Left lobe of liver (tissue), 2 donors: ENCODE measurements around the gene RUFY1. TPM values are rescaled to one million over a fixed set of nuclear protein-coding genes. Genes with fewer than 3 reads are reported as not detected.
A peak's percentile ranks its signal among the peaks of the same experiment; 100 is the strongest.
"Not testable (repeated sequence)": the region's sequence is repeated elsewhere in the genome, so short reads cannot be mapped to it uniquely, and the experiment has no call there.

Experiments used
- ATAC-seq: fragments of 200-7000 bp; cut with Tn5 transposase; one replicate; pipeline ENCODE4 v1.9.1; 2020; ENCODE audit warnings: mild to moderate bottlenecking, moderate library complexity
- DNase-seq: peaks from one replicate; pipeline ENCODE4 v3.0.0-alpha.2; 2020; ENCODE audit warnings: low spot score
- total RNA-seq: library from RNA; stranded (reverse); gene quantifications from one replicate; pipeline ENCODE4 v1.2.1, GENCODE V29; 2021
- donor health status: DM: no; HTN: no; CAD: no; lungs with moderate emphysema.
- donor health status: DM: no; HTN: yes; CAD: no.

The RUFY1 gene
- total RNA-seq, 1 donor from 2014 or later: 16.4 TPM

DNA sequence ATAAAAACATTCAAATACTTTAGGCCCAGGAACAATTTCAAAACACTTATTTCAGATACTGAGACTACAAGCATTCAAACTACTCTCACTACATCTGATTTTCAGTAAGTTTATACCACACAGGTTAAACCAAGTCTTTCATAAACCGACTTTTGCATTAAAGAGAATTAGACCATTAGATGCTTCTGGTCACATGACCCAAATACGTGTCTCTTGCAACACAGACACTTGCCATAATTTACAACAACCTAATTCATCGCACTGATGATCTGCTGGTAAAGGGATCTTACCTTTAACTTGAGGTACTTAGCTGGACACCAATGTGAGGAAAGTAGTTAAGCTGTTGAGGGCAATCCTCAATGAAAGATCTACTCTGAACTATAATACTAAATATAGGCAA lies 69.9 kb downstream of the RUFY1 start:
- no peak for DNase-seq
- no peak for ATAC-seq

DNA sequence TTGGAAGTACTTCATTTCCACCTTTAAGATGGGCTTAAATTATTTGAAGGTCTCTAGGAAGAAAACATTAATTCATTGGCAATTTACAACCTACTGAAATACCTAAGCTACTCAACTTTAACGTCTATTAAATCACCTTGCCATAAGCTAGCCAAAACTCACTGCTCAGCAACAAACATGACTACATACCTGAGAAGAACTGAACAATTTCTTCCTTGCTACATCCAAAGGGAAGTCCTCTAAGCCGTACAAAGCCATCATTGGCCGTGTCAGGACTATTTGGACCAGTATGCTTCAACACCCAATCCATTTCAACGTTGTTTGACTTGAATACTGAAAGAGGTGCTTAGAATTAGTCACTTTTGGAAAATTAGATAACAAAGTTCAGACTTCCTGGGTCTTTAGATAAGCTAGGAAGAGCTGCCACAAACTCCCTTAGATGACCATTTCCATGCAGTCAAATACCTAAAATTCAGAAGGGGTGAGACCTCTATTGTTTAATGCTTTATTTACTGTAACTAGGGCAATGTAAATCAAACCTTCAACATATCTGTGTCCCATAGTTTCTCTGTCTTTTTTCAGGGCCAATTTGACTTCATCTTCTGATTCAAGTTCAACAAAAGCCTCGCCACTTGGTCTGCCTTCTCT lies 70.5 kb downstream of the RUFY1 start:
- no peak for DNase-seq
- ATAC-seq: no peak

GRCh38 chr5:179621551-179622214 lies 71.3 kb downstream of the RUFY1 start:
- ATAC-seq: no peak
- no peak for DNase-seq

GRCh38 chr5:179623003-179623905 lies 72.9 kb downstream of the RUFY1 start, which contains the start of gene HNRNPH1:
TSS of gene HNRNPH1 (minus strand) at chr5:179623671. CDS start at chr5:179623133, 538 bp downstream.
- peak; percentile 99 for DNase-seq

GRCh38 chr5:179623906-179624741 lies 73.8 kb downstream of the RUFY1 start:
- no peak for DNase-seq
- ATAC-seq: peak; percentile 30

More at GRCh38 chr5:179623003-179623905, 72.9 kb downstream of the RUFY1 start, which contains the start of gene HNRNPH1:
- peak; percentile 81 for ATAC-seq

GRCh38 chr5:179624841-179625271 lies 74.5 kb downstream of the RUFY1 start:
- DNase-seq (no peak), ATAC-seq (no peak)

DNA sequence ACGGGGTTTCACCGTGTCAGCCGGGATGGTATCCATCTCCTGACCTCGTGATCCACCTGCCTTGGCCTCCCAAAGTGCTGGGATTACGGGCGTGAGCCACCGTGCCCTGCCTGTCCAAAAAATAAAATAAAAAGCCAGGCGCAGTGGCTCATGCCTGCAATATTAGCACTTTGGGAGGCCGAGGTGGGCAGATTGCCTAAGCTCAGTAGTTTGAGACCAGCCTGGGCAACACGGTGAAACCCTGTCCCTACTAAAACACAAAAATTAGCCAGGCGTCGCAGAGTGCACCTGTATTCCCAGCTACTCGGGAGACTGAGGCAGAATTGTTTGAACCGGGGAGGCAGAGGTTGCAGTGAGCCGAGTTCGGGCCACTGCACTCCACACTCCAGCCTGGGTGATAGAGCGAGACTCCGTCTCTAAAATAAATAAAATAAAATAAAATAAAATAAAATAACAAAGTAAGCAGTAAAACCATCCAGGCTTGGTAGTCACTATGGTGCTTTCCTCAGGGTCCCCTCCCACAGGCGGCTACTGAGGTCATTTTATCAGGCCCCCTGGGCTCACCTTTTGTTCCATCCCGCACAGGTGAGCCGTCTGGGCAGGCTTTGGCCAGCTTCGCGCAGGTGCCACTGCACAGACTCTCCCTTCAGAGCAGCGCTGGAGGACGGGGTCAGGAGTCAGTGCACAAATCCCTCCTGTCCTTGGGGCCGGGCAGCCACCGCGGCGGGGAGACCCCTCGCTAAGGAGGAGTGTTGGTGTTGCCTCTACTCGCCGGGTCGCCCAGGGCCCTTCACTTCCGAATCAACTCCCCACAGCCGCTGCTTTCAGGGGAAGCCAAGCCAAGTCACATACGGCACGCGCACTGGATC lies 83.4 kb downstream of the RUFY1 start:
- ATAC-seq: peak; percentile 57
- DNase-seq: not testable (repeated sequence)

DNA sequence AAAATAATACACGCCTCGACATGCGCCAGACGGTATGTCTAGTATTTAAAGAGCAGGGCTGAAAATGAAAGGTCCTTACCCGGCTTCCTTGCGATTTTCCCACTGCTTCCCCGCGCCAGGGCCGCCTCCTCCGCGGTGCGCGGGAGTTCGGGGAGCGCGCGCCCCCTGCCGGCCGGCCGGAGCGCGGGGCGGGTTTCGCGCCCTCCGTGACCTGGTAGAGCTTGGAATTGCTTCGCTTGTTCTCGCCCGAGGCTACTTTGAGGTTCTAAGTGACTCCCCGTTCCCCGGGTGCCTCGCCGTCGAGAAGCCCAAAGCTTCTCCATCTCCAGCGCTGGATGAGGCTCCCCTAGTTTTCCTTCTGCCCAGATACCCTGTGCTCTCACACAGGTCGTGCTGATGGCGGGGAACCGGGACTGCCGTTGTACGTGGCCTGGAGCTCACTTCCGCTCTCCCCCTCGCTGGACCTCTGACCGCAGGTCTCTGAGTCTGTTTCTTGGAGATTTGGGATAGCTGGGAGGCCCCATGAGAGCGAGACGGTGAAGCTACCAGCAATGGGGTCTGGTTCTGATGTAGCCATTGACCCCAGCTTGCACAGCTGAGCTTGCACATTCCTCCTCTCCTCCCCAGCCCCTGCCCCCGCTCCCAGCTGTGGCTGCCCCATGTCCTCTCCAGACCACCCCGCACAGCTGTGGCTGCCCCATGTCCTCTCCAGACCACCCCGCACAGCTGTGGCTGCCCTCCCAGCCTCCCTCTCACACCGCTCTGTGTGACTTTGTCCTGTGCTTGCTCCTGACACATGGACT lies 84.2 kb downstream of the RUFY1 start:
- peak; percentile 99 for ATAC-seq
- not testable (repeated sequence) for DNase-seq

DNA sequence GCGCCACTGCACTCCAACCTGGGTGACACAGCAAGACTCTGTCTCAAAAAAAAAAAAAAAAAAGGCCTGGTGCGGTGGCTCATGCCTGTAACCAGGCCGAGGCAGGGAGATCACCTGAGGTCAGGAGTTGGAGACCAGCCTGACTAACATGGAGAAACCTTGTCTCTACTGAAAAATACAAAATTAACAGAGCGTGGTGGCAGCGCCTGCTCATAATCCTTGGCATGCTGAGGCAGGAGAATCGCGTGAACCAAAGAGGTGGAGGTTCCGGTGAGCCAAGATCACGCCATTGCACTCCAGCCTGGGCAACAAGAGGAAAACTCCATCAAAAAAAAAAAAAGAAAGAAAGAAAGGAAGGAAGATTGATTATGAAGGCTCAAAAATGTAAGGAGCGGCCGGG lies 88.9 kb downstream of the RUFY1 start:
- ATAC-seq, DNase-seq: not testable (repeated sequence)

DNA sequence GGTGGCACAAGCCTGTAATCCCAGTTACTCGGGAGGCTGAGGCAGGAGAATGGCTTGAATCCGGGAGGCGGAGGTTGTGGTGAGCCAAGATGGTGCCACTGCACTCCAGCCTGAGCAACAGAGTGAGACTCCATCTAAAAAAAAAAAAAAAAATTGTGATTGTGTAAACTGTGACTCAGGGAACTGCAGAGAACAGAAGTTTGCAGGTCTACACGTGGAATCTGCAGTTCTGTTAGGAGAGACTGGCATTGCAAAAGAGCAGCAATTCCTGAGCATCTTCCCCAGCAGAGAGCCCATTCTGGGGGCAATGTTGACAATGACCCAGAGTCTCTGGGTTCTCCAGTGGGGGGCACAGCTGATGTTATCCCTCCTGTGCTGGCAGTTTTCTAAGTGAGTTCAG lies 91.4 kb downstream of the RUFY1 start:
- ATAC-seq: not testable (repeated sequence)

DNA sequence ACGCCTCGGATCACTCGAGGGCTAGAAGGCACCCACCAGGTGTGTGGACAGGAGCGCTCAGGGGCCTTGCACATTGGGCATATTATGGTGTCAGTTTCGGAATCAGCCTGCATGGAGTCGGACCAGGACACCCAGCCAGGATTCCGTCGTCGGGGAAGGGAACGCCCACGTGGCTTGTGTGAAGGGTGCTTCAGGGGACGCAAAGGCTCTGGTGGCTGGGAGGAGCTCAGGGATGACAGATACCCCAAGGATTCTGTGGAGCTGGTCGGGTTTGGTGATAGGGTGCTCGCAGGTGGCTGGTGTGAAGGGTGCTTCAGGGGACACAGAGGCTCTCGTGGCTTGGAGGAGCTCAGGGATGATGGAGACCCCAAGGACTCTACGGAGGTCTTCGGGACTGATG lies 92.3 kb downstream of the RUFY1 start:
- ATAC-seq, DNase-seq: not testable (repeated sequence)

More for the DNA sequence above, 91.4 kb downstream of the RUFY1 start:
- not testable (repeated sequence) for DNase-seq

GRCh38 chr5:179643141-179643920 lies 93.0 kb downstream of the RUFY1 start:
- not testable (repeated sequence) for DNase-seq, ATAC-seq

GRCh38 chr5:179644766-179645165 lies 94.4 kb downstream of the RUFY1 start:
- not testable (repeated sequence) for DNase-seq, ATAC-seq

DNA sequence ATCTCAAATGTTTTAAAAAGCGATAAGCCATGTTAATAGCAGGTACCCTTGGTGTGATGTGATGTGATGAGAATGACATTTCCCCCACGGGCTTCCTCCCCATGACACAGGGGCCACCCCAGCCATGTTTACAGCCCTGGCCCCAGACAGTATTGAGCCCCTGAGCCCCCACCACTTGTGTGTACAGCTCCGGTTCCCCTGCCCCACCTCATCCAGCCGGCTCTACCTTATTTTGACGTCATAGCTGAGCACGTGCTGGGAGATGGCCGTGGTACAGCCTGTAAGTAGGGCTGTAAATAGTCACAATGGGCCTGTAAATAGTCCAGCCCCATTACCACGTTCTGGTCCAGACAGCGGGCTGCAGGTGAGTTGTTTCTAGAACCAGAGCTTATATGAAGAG lies 98.1 kb downstream of the RUFY1 start:
- no peak for DNase-seq
- no peak for ATAC-seq

GRCh38 chr5:179649166-179649703 lies 98.9 kb downstream of the RUFY1 start:
- DNase-seq, ATAC-seq: not testable (repeated sequence)

- not testable (repeated sequence) for DNase-seq
Measured at GRCh38 chr5:179650245-179650644, 99.9 kb downstream of the RUFY1 start.

DNA sequence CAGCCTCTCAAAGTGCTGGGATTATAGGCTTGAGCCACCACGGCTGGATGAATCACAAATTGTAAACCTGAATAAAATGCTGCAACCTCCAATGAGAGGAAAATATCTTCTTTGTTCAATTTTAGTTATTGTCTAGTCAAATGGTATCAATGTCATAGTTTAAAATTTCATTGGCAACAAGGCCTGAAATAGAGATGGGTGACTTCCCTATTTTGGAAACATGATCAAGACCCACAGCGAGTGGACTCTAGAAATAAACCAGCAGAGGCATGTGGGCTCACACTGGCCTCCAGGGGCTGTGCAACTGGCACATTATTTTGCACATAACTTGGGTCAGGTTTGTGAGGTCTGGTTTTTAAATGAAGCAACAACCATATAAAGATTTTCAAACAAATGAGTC lies 102.8 kb downstream of the RUFY1 start:
- not testable (repeated sequence) for DNase-seq, ATAC-seq

More at GRCh38 chr5:179650245-179650644, 99.9 kb downstream of the RUFY1 start:
- ATAC-seq: not testable (repeated sequence)
